Fibroblast of the conjunctiva (primary cell): ENCODE measurements around the gene EXD3.
"Not testable (repeated sequence)": the region's sequence is repeated elsewhere in the genome, so short reads cannot be mapped to it uniquely, and the experiment has no call there.

Experiments
- DNase-seq: peaks from one replicate; pipeline ENCODE4 v3.0.0-alpha.2; 2010; ENCODE audit warnings: low read depth

The EXD3 gene

DNA sequence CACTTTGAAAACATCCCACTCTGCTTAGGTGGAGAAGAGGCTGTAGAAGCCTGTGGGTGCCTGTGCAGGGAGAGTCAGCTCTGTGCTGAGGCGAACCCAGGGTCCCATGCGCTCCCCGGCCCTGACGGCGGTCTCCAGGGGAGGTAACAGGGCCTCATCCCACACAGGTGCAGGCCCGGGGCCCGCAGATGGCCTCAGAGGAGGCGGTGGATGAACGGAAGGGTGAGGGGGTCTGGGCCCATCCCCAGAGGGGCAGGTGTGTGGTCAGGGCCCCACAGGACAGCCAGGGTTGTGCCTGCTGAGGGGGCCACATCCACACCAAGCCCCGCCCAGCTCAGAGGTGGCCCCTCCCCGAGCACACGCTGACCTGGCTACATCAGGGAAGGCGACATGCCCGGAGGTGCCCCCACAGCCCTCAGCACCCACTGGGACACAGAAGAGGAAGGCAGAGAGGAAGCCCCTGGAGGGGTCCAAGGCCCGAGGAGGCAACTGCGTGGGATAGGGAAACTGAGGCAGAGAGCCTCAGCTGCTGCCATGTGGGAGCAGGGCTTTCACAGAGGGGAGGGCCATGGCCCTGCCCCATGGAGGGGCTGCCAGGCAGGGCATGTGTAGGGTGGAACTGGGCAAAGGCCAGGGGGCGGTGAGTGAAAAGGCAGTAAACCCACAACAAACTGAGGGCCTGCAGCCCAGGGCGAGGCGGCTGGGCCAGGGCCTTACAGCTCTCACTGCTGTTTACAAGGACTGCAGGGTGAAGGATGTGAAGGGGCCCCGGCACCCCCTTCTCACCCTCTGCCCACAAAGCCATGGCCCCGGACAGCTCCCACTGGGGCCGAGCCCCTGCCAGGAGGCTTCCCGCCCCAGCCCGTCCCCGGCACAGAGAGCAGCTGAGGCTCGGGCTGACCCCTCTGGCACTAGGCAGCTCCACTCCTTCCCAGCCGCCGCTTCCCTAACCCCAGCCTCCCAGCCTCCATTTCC lies 29.5 kb downstream of the EXD3 start:
- no peak for DNase-seq

DNA sequence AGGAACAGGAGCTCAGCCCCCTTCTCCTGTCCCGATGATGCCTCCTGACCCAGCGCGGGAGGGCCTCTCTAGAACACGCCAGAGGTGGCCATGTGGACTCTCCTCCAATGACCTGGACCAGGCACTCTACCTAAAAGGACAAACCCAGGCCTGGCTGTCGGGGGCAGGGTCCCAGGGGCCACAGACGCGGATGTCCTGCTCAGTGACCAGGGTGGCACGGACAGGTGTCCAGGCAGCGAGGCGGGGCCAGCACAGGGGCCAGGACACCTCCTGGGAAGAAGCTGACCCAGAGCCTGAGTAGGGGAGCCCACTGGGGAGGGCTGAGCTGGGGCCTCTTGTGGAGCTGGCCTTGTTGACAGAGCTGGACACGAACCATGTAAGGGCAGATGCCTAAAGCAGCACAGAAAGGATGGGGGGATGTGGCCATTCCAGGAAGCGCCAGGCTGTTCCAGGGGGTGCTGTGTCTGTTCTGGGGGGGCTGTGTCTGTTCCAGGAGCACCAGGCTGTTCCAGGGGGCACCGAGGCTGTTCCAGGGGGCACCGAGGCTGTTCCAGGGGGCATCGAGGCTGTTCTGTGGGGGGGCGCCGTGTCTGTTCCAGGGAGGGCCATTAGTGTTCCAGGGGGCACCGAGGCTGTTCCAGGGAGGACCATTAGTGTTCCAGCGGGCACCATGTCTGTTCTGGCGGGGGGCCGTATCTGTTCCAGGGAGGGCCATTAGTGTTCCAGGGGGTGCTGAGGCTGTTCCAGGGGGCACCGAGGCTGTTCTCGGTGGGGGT lies 30.5 kb downstream of the EXD3 start:
- no peak for DNase-seq

DNA sequence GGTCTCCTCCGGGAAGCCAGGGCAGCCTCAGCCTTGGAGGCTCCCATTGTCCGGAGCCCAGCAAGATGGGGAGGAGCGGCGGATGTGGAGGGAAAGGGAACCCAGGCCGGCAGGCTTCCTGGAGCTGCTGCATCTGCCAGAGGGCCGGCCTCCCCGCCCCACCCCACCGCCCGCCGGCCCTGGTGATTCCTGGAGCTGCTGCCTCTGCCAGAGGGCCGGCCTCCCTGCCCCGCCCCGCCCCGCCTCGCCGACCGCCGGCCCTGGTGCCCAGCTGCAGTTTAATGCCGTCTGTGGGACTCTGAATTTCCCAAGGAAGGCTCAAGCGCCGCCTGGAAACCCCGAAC lies 31.6 kb downstream of the EXD3 start:
- DNase-seq = no peak

DNA sequence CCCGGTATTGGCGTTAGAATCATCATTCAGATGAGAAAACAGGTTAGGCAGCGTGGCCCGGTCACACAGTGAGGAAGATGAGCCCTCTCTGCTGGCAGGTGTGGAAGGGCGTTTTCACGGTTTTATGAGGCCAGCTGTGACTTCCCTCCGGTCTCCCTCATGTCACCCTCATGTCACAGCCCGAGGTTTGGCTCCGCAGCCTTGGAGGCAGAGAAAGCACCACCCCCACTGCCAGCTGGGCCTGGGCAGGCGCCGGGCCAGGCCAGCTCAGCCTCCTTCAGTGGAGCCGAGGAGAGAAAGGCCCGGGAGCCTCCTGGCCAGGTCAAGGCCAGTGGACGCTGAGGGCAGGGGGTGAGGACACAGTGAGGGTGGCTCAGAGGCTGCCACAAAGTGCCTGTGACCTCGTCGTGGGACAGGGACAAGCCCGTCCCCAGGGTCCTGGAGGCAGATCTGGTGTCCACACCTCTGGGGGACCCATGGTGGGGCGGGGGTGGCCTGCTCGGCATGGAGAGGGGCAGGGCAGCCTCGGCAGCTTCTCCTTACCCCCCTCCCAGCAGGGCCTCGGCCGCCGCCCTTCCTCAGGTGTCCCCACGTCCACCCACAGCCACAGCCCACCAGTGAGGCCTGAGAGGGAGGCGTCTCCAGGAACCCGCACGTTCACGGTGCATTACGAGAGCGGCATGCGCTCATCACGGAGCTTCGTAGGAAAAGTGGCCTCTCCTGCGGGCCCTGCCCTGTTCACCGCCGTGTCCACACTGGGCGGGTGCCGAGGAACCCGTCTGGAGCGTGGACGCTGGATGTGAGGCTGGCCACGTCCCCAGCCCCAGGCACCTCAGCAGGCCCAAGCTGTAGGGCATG lies 32.2 kb downstream of the EXD3 start:
- no peak for DNase-seq

DNA sequence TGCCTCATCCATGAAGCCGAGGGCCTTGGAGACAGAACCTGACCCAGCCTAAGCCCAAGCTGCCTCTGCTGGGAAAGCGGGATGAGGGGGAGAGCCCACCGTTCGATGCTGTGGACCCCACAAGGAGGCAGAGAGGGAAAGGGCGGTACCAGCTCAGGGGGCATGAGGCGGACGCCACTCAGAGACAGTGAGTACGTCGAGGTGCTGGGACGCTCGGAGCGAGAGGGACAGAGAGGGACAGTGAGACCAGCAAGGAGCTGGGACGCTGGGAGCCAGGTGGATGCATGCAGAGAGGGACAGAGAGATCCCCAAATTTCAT lies 33.6 kb downstream of the EXD3 start:
- DNase-seq = no peak

DNA sequence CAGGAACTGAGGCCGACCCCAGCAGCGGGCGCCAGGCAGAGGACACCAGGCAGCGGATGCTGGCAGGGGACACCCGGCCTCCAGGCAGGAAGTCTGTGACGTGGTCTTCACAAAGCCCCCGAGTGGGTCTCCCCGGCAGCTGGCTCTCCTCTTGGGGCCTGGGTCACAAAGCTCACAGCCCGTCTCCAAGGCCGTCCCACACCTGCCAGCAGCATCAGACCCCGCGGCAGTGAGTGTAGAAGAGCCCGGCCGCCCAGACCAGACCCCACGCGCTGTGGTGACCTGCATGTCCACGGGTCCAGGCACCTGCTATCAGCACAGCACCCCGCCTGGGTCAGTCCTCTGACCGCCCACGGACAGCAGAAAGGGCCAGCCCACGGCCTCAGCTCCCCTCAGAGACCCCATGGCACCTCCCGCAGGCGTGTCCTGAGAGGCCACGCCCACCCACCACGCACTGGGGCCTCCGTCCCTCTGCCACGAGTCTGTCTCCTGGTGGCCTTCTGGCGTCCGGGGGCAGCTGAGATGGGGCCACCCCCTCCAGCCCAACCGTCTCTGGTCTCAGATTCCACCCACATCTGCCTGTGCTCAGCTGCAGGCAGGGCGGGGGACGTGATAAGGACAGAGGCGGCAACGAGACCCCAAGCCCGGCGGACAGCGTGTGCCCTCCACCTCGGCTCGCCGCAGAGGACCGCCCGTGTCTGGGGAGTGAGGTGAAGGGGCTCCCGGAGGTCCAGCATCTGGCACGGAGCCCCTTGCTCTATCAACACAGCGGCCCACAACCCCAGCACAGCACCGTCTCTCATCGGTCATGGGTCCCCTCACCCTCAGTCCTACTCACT lies 34.2 kb downstream of the EXD3 start:
- no peak for DNase-seq

DNA sequence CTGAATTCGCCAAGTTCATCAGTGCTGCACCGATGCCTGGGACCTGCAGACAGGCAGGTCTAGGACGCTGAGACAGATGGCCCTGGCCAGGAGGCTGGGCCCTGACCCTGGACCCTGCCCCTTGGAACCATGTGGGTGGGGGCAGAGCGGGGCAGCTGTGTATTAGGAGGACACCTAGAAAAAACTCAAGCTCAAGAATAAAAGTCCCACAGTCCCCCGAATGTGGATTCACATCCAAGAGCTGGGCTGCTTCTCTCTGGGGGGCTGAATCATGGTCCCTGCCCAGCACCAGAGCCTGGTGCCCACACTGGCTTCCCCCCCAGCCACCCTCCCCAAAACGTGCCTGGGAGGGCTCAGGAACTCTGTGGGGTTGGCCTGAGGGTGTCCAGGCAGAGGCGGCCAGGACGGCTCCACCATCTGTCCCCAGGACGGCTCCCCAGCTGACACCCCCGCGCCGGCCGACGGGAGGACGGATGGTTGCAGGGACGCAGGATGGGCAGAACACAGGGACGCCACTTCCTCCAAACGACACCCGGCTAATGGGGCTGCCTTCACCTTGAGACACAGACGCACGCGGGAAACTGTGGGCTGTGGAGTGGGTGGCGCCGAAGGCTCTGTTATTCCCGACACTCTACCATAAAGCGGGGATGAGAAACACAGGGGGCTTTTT lies 34.9 kb downstream of the EXD3 start:
- no peak for DNase-seq

DNA sequence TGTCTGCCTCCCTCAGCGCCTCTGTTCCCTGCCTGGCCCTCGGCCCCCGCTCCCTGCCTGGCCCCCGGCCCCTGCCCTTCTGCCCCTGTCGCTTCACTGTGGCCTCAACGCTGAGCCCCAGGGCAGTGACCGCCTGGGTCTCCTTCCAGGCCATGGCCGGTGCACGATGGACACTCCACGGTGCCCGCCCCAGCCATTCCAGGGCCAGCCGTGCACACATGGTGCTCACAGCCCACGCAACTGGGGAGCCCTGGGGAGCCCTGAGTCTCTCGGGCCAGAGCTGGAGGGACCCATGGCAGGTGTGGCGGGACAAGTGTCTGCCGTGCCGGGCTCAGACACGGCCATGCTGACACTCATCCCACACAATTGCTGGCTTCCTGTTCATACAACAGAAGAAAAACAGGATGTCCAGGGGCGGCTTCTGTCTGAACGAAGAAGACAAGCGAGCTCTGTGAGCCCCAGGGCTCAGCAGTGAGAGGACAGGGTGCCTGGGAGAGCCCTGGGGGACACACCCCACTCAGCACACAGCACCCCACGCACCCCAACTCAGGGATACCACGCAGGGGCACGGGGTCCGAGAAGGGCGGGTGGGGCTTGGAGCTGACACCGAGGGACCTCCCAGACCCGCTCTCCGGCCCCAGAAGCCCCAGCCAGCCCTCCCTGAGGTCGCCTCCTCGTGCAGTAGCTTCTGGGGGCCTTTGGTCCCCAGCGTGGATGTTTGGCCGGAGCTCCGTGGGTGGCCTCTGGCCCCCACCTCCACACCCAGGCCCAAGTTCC lies 35.7 kb downstream of the EXD3 start:
- DNase-seq = no peak

DNA sequence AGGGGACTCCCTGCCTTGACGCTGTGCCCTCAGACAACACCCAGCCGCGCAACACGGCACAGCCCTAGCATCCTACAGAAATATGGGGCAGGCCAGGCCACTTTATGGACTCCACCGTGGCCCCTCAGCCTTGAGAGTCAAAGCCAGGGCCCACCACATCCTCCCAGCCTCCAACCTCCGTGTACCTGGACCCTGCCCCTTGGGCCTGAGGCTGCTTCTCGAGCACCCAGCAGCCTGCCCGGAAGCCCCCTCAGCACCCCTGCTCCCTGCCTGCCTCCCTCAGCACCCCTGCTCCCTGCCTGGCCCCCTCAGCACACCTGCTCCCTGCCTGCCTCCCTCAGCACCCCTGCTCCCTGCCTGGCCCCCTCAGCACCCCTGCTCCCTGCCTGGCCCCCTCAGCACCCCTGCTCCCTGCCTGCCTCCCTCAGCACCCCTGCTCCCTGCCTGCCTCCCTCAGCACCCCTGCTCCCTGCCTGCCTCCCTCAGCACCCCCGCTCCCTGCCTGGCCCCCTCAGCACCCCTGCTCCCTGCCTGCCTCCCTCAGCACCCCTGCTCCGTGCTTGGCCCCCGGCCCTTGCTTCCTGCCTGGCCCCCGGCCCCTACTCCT lies 36.4 kb downstream of the EXD3 start:
- DNase-seq = not testable (repeated sequence)

DNA sequence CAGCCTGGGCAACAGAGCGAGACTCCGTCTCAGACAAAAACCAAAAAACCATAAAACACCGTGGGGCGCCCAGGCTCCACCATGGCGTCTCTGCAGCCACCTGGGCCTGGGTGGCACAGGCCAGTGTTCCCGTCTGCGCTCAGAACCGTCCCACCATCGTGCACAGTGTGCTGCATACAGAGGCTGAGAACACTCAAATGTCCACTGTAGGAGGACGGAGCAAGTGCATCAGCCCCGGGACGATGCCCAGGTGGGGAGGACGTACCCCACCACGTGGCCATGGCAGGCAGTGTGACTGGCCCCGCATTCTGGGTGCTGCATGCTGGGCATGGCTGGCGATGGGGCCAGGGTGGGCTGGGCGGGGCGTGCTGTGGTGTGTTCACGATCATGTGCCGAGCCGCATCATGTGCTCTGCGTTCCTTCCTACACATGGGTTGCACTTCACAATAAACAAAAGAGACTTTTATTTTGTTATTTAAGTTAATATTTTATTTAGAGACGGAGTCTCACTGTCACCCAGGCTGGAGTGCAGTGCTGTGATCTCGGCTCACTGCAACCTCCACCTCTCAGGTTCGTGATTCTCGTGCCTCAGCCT lies 37.8 kb downstream of the EXD3 start:
- DNase-seq = no peak

DNA sequence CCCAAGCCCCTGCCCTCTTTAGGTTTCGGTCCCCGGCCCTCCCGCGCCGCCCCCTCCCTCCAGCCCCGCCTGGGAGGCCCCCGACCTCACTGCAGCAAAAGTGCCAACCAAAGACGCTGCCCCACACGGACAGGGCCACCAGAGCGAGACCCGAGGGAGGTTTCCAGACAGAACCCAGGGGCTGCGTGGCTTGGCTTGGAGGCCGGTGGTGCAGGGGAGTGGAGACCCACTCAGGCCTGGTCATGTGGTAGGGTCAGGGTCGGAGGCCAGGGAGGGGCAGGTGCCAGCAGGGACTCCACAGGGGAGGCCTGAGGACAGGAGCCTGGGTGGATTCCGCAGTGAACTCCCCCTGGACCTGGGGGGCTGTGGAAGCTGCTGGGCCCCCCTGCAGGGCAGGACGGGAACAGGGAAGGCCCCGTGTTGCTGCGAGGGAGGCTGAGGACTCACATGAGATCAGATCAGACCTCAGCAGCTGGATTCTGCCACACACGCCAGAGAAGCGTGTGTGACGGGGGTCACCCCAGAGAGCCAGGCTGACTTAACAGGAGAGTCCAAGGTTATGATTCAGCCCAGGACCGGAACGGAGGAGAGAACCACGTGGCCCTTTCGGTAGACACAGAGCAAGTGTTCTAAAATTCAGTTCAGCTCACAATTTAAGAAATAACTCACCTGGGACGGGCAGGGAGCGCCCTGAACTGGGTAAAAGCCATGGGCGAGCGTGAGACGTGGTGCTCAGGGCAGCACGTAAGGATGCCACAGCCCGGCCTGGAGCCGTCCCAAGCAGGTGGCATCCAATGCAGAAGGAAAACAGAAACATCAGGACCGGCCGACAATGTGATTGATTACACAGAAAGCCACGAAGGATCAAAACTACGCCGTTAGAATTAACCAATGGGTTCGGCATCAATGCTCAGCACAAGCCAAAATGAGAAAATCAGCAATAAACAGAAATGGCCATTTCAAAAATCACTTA lies 38.9 kb downstream of the EXD3 start:
- DNase-seq = no peak

DNA sequence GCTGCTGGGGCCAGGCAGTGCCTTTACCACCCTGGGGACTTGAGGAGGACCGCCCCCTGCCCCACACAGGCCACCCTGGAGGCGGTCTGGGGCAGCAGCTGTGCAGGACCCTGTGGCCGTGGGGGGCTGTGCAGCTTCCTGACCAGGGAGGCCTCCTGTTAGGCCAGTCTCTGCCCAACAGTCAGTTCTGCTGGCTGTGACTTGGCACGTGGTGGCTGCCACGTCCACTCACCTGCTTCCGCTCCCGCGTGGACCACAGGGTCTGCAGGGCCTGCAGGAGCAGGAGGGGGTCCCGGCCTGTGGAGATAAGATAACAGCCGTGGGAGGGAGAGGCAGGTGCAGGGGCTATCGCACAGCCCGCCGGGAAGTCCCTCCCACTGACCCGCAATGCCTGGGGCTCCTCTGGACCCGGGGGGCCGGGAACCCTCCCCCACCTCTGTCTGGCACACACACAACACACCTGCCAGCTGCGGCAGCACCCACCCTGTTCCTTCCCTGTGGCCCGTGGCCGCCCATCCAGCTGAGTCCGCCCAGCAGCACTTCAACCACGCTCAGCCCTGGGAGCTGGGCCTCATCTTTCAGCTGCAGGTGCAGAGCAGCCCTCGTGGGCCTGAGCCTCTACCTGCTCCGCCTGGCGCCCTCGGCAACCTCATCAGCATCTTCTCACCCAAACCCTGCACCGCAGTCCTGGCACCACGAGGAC lies 39.7 kb downstream of the EXD3 start:
- DNase-seq = no peak

DNA sequence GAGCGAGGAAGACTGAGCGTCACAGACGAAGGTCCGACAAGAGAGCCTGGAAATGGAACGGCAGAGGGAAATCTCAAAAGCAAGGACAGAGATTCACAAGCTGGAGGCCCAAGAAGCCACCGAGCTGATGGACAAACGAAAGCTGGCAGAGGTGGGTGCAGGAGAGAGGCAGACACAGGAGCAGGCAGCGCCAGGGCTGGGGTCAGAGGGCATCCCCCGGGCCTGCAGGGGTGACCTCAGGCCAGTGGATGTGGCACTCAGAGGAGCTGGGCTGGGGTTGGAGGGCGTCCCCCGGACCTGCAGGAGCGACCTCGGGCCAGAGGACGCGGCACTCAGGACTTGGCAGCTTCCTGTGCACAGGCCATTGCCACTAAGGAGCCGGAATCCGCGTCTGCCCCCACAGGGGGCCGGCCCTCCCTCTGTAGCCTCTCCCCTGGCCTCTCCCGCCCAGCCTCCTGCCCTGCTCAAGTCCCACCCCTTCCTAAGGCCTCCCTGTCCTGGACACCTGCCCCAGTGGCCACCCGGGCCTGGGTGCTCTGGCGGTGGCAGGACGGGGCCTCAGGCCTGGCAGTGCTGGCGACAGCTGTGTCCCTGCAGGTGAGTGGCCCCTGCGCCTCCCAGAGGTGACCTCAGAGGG lies 40.4 kb downstream of the EXD3 start:
- DNase-seq = no peak

DNA sequence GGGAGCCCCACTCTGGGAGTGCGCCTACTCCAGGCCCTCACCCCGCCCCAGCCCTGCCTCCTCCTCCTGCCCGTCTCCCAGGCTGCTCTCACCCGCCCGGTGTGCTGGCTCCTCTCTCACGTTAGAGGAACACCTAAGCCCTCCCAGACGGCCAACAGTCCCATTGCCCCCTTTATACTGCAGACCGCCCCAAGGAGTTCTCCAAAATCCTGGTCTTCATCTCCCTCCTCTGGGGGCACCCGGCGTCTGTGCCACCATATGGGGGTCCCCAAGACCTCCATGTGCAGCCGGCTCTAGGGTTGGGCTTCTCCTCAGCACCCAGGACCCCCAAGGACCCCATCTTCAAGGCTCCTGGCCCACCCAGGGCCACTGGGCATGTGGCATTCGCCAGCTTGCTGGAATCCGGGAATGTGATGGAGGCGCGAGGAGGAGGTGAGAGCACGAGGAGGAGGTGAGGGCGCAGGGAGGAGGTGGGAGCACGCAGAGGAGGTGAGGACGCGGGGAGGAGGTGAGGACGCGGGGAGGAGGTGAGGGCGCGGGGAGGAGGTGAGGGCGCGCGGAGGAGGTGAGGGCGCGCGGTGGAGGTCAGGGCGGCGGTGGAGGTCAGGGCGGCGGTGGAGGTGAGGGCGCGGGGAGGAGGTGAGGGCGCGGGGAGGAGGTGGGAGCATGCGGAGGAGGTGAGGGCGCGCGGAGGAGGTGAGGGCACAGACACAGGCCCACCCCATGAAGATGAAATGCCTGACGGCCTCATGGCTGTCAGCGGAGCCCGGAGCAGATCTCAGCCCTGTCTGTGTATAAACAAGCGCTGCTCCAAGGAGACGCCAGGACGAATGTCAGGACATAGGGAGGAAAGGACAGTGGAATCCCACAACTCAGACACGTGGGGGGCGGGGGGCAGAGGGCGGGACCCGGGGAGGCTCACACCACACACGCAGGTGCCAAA lies 41.2 kb downstream of the EXD3 start:
- DNase-seq = no peak

DNA sequence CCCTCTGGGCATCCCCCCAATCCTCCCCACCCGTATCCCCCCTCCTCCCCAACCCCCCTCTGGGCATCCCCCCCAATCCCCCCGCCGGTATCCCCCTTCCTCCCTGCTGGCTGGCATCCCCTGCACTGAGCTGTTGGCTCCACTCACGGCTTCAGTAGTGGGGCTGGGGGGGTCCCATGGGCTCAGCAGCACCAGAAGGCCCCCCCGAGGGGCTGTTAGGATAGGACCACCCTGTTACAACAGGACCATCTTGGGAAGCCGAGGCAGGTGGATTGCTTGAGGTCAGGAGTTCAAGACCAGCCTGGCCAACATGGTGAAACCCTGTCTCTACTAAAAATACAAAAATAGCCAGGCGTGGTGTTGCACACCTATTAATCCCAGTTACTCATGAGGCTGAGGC lies 42.4 kb downstream of the EXD3 start:
- DNase-seq = no peak

DNA sequence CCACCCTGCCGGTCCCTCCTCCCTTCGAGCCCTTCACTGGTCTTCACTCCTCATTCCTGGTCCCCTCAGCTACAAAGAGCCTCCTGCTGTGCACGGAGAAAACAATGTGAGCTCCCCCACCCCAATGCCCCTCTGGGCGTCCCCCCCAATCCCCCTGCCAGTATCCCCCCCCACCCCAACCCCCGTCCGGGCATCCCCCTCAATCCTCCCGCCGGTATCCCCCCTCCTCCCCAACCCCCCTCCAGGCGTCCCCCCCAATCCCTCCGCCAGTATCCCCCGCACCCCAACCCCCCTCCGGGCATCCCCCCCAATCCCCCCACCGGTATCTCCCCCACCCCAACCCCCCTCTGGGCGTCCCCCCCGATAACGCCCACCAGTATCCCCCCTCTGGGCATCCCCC lies 42.8 kb downstream of the EXD3 start:
- no peak for DNase-seq
